Spleen (tissue), 11 donors: Measurements from ENCODE around the gene ZEB1. TPM values are rescaled to one million over a fixed set of nuclear protein-coding genes. Genes with fewer than 3 reads are reported as not detected.
A peak's percentile ranks its signal among the peaks of the same experiment; 100 is the strongest.
"Not testable (repeated sequence)": the region's sequence is repeated elsewhere in the genome, so short reads cannot be mapped to it uniquely, and the experiment has no call there.

Source experiments
- DNase-seq: peaks from one replicate; pipeline ENCODE4 v3.0.0-alpha.2; 2020
- H3K27ac ChIP-seq, 8 donors: fragments of 200-600 bp; sonication (generic) in 7 of 8; 1 replicate in 4 of 8; 2 replicates in 4 of 8; pipeline versions ENCODE4 v1.5.0 to v1.8.0; 2016 to 2021; ENCODE audit warnings: inconsistent platforms in 4 of 8, mild to moderate bottlenecking in 4 of 8, moderate library complexity in 1 of 8
- H3K27me3 ChIP-seq, 7 donors: fragments of 200-600 bp; sonication (generic) in 6 of 7; replicated peaks in 1 of 7; 1 replicate in 4 of 7; 2 replicates in 3 of 7; pipeline versions ENCODE4 v1.5.0 to v1.8.0; 2016 to 2021; ENCODE audit warnings: inconsistent platforms in 3 of 7, mild to moderate bottlenecking in 1 of 7
- H3K36me3 ChIP-seq, 6 donors: fragments of 200-600 bp; sonication (generic) in 5 of 6; 1 replicate in 4 of 6; 2 replicates in 2 of 6; pipeline versions ENCODE4 v1.5.0 to v1.8.0; 2016 to 2021; ENCODE audit warnings: inconsistent platforms in 2 of 6
- H3K4me1 ChIP-seq, 6 donors: fragments of 200-600 bp; sonication (generic) in 5 of 6; 1 replicate in 3 of 6; 2 replicates in 3 of 6; pipeline versions ENCODE4 v1.5.0 to v1.8.0; 2016 to 2021; ENCODE audit warnings: inconsistent platforms in 3 of 6
- H3K4me3 ChIP-seq, 8 donors: fragments of 200-600 bp; sonication (generic) in 7 of 8; 1 replicate in 4 of 8; 2 replicates in 4 of 8; pipeline versions ENCODE4 v1.5.0 to v1.8.0; 2016 to 2021; ENCODE audit warnings: inconsistent platforms in 4 of 8, mild to moderate bottlenecking in 4 of 8, moderate library complexity in 2 of 8
- H3K9me3 ChIP-seq, 8 donors: fragments of 200-600 bp; sonication (generic) in 7 of 8; 1 replicate in 4 of 8; 2 replicates in 4 of 8; pipeline versions ENCODE4 v1.5.0 to v1.8.0; 2016 to 2021; ENCODE audit warnings: inconsistent platforms in 4 of 8
- POLR2A ChIP-seq, 3 donors: fragments of 450-650 bp; IDR thresholded peaks; one replicate each; pipeline ENCODE4 v1.5.1; 2017; ENCODE audit warnings: antibody characterized with exemption in 3 of 3, mild to moderate bottlenecking in 1 of 3
- POLR2AphosphoS5 ChIP-seq, 3 donors: sonication (generic); formaldehyde crosslinking; IDR thresholded peaks; one replicate each; pipeline ENCODE4 v1.5.1; 2017; ENCODE audit warnings: antibody characterized with exemption in 3 of 3
- WGBS, 5 donors: extraction: QIAGEN DNeasy Blood & Tissue Kit in 3 of 5; methylation state at CpG; one replicate each; pipeline versions ENCODE4 v1.1.5 to v1.1.7; 2013 to 2018; 5-methylcytosine and 5-hydroxymethylcytosine counted together
- intact Hi-C: fragments of 100-400 bp; cut with DNase I; formaldehyde crosslinking; loops from one replicate; pipeline ENCODE4 v1.15.0; 2023; ENCODE audit warnings: low total_unique reads
- polyA plus RNA-seq, 3 donors: library from polyadenylated mRNA; stranded (reverse); fragments of 200-250 nt; gene quantifications; one replicate each; pipeline ENCODE4 v1.2.1, GENCODE V29; 2013
- total RNA-seq, 7 donors: library from RNA; depleted of rRNA in 3 of 7; stranded (reverse); fragments of >200 nt in 3 of 7; fragmentation: NEBNext Ultra II Directional in 4 of 7; extraction: Animal tissue kit (Norgen Biotek cat#: 25700) in 4 of 7; gene quantifications; one replicate each; pipeline versions ENCODE4 v1.1.0 to v1.2.1, GENCODE V29; 2016 to 2021
- TF ChIP-seq, protein P1 (sequence below), 11 experiments: fragments of 200-600 bp in 7 of 11; fragments of 450-650 bp in 4 of 11; sonication (generic) in 4 of 11; IDR thresholded peaks in 8 of 11; conservative IDR thresholded peaks in 3 of 11; 1 replicate in 7 of 11; 2 replicates in 4 of 11; pipeline versions ENCODE4 v1.4.0 to v1.8.0; 2016 to 2021; ENCODE audit warnings: antibody characterized with exemption in 11 of 11, inconsistent platforms in 4 of 11, mild to moderate bottlenecking in 1 of 11
- donor health status: healthy with polysubstance abuse.
- donor health status: DM: no; HTN: no; CAD: no; lungs with moderate emphysema.
- donor health status: DM: no; HTN: no; CAD: no.
- donor health status: Bipolar disorder and iron deficiency.
- donor health status: healthy.
- donor health status: DM: no; HTN: no; CAD: no.
- donor health status: DM: yes; HTN: yes; CAD: no.

Gene ZEB1
- total and polyA plus RNA-seq, 10 donors: 6.6 to 51.8 (median 44.6) TPM

DNA sequence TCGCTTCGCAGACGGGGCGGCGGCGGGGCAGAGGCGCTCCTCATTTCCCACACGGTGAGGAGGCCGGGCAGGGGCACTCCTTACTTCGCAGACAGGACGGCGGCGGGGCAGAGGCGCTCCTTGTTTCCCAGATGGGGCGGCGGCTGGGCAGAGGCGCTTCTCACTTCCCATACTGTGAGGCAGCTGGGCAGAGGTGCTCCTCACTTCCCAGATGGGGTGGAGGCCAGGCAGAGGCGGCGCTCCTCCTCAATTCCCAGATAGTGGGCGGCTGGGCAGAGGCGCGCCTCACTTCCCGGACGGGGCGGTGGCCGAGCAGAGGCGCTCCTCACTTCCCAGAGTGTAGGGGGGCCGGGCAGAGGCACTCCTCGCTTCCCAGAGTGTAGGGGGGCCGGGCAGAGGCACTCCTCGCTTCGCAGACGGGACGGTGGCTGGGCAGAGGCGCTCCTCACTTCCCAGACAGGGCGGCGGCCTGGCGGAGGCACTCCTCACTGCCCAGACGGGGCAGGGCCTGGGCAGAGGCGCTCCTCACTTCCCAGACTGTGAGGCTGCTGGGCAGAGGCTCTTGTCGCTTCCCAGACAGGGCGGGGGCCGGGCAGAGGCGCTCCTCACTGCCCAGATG lies 43.1 kb downstream of the ZEB1 start:
- Histone ChIP-seq H3K27me3 (no peaks in the 10 kb centered on the region), H3K4me1 (peaks cover 0 to 26% (median 0%) of the 10 kb centered on the region in 6 donors), H3K4me3 (no peak overlapping the region), H3K36me3 (peaks cover 0 to 38% (median 5%) of the 10 kb centered on the region in 6 donors), H3K27ac (no peak overlapping the region), H3K9me3 (peaks cover 0 to 17% (median 9%) of the 10 kb centered on the region in 8 donors)
- 96 to 99% (median 97%) methylated on average over 21 to 44 of the region's 44 CpGs for WGBS, 5 donors
- DNase-seq: peak; percentile 51
- intact Hi-C loops: no loop called here
- no peak for TF ChIP-seq POLR2AphosphoS5 (IDR thresholded peaks at IDR 0.05)
- TF ChIP-seq, protein P1, sequence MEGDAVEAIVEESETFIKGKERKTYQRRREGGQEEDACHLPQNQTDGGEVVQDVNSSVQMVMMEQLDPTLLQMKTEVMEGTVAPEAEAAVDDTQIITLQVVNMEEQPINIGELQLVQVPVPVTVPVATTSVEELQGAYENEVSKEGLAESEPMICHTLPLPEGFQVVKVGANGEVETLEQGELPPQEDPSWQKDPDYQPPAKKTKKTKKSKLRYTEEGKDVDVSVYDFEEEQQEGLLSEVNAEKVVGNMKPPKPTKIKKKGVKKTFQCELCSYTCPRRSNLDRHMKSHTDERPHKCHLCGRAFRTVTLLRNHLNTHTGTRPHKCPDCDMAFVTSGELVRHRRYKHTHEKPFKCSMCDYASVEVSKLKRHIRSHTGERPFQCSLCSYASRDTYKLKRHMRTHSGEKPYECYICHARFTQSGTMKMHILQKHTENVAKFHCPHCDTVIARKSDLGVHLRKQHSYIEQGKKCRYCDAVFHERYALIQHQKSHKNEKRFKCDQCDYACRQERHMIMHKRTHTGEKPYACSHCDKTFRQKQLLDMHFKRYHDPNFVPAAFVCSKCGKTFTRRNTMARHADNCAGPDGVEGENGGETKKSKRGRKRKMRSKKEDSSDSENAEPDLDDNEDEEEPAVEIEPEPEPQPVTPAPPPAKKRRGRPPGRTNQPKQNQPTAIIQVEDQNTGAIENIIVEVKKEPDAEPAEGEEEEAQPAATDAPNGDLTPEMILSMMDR (IDR thresholded peaks at IDR 0.05 in 8 of 11, conservative IDR thresholded peaks at IDR 0.05 in 3 of 11): no peak
- no peak for TF ChIP-seq POLR2A (IDR thresholded peaks at IDR 0.05)

GRCh38 chr10:31363696-31364095 lies 44.7 kb downstream of the ZEB1 start:
- H3K27ac ChIP-seq, DNase-seq, H3K4me3 ChIP-seq, intact Hi-C loops, H3K27me3 ChIP-seq: not testable (repeated sequence)
- Histone ChIP-seq H3K9me3 (peaks cover 0 to 17% (median 9%) of the 10 kb centered on the region in 8 donors), H3K4me1 (peaks cover 0 to 16% (median 0%) of the 10 kb centered on the region in 6 donors), H3K36me3 (peaks cover 0 to 38% (median 5%) of the 10 kb centered on the region in 6 donors)
- 96 to 98% (median 98%) methylated on average over 19 of the region's 19 CpGs for WGBS, 5 donors

DNA sequence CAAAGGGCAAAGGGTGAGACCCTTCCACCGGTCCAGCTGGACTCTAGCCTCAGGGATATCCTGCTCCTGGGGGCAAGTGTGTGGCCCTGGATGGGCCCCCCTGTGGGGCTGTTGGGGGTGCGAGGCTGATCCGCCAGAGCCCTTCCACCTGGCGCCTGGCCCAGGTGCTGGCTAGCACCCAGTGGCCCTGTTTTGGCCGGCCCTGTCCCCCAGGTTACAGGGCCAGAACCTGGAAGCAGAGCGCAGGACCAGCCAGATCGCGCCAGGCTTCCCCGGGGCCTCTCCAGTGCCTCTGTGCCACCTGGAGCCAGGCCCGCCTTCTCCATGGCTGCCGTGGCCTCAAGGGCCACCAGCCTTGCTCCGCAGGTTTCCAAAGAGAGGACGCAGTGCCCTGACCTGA lies 45.2 kb downstream of the ZEB1 start:
- H3K4me1 ChIP-seq: peaks cover 0 to 11% (median 0%) of the 10 kb centered on the region in 6 donors
- intact Hi-C loops, H3K27me3 ChIP-seq, H3K27ac ChIP-seq, H3K4me3 ChIP-seq: not testable (repeated sequence)
- 60 to 99% (median 98%) methylated on average over 1 to 13 of the region's 13 CpGs for WGBS, 5 donors
- peaks cover 0 to 38% (median 5%) of the 10 kb centered on the region in 6 donors for H3K36me3 ChIP-seq
- peaks cover 0 to 17% (median 9%) of the 10 kb centered on the region in 8 donors for H3K9me3 ChIP-seq
- peak; percentile 63 for DNase-seq

DNA sequence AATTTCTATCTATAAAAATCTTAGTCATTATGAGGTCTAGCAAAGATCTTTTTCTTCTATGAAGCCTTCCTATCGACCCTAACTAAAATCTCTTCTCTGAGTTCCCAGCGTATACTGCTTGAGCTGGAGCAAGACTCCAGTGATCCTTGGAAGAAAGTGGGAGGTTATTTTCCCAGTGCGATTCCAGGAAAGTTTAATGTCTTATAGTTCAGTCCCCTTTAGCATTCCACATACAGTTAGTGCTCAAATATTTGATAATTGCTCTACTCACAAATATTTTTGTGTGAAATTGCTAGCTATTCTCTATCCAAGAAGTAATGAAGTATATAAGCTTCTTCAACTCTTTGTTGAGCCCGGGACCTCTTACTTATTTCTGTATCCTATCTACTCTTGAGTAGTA lies 47.7 kb downstream of the ZEB1 start:
- WGBS, 5 donors: 92 to 94% (median 94%) methylated on average over 4 of the region's 4 CpGs
- intact Hi-C loops: no loop called here

GRCh38 chr10:31368724-31369123 lies 49.7 kb downstream of the ZEB1 start:
- TF ChIP-seq, protein P1 (IDR thresholded peaks at IDR 0.05 in 8 of 11, conservative IDR thresholded peaks at IDR 0.05 in 3 of 11): no peak
- no peak for TF ChIP-seq POLR2AphosphoS5 (IDR thresholded peaks at IDR 0.05)
- no peak for TF ChIP-seq POLR2A (IDR thresholded peaks at IDR 0.05)
- Histone ChIP-seq H3K27ac (no peak overlapping the region), H3K4me3 (no peak overlapping the region), H3K36me3 (peaks cover 0 to 7% (median 0%) of the 10 kb centered on the region in 6 donors), H3K27me3 (no peaks in the 10 kb centered on the region), H3K4me1 (peaks cover 0 to 14% (median 2%) of the 10 kb centered on the region in 6 donors), H3K9me3 (no peaks in the 10 kb centered on the region)
- intact Hi-C loops: no loop called here
- DNase-seq: no peak

More for the DNA sequence above, 47.7 kb downstream of the ZEB1 start:
- no peaks in the 10 kb centered on the region for H3K27me3 ChIP-seq
- H3K36me3 ChIP-seq: peaks cover 0 to 27% (median 3%) of the 10 kb centered on the region in 6 donors
- peaks cover 0 to 5% (median 0%) of the 10 kb centered on the region in 6 donors for H3K4me1 ChIP-seq
- H3K27ac ChIP-seq: no peak overlapping the region
- no peak overlapping the region for H3K4me3 ChIP-seq
- no peak for DNase-seq
- H3K9me3 ChIP-seq: peaks cover 0 to 11% (median 3%) of the 10 kb centered on the region in 8 donors
- TF ChIP-seq POLR2AphosphoS5 (IDR thresholded peaks at IDR 0.05): no peak
